ENCODE measurements around the gene ASCL4.

Gene ASCL4

DNA sequence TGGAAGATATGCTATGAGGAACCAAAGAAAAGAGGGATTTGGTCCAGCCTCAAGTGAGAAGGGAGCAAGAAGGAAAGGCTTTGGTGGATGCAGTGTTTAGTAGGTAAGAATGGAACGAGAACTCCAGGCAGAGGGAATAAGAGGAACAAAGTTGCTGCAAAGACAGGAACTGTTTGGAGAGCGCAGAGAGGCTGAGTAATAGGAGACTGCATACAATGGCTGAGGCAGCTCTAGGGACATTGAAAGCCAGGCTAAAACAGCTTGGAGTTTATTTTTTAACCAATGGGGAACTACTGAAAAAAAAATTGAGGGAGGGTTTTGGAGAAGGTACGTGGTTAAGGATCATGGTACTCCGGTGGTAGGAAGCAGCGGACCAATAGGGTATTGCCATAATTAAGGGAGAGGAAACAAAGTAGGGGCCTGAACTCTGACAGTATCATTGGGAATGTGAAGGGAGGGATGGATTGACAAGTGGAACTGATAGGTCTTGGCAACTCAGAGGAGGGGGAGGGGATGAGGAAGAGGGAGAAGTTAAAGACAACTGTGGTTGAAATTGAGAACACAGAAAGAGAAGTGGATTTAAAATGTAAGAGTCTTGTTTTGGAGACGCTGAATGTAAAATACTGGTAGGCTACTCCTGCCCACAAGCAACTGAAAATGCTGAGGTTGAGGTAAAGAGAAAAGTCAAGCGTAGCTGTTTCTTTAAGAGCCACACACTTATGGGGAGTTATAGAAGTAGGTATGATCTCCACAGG lies 4.8 kb downstream of the ASCL4 start:
- no peak for DNase-seq

GRCh38 chr12:107780298-107780697 lies 5.8 kb downstream of the ASCL4 start:
- DNase-seq = no peak

- DNase-seq = no peak
Observed at GRCh38 chr12:107782067-107782466, 7.6 kb downstream of the ASCL4 start.

- DNase-seq = no peak
Observed at GRCh38 chr12:107783406-107784376, 9.2 kb downstream of the ASCL4 start.

DNA sequence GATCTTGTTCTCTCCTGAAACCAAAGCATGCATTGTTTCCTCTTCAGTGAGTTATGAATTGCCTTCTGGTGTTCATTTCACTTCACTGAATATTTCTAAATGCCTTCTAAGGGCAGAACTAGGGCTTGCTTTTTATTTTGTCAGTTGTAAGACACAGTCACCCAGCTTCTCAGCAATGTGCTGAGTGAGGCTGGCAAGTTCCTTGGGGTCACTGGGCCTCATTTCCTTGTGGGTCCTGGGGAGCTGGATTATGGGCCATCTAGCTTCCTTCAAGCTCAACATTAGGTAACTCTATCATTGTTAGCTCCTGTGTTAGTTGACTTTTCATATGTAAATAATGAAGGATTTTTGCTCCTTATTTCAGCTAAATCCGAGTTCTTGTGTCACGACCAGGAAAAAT lies 13.8 kb downstream of the ASCL4 start:
- DNase-seq = no peak

- no peak for DNase-seq
Observed at GRCh38 chr12:107788690-107789458, 14.4 kb downstream of the ASCL4 start.

DNA sequence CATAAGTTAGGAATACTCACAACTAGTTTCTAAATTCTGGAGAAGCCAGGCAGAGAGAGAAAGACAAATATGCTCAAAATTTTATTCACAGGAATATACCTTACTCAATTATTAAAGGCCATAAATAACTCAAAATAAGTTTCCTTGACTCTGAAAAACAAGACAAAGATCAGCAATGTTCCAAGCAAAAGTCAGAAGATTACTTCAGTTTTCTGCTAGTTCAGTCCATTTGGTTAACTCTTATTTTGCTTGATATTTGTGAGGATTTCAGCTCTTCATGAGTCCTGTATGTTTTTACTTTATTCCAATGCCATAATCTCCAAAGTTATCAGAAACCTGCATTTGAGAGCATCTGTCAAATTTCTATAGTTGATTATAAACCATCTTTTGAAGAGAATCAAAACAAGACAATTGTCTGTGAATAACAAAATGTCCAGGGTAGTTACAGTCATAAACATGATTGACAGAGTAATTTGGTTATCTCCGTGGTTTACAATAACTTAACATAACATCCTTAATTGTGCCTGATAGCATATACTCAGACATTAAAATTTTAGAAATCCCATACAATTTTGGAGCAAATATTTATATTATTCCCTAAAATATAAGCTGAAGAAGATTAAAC lies 17.1 kb downstream of the ASCL4 start:
- no peak for DNase-seq

DNA sequence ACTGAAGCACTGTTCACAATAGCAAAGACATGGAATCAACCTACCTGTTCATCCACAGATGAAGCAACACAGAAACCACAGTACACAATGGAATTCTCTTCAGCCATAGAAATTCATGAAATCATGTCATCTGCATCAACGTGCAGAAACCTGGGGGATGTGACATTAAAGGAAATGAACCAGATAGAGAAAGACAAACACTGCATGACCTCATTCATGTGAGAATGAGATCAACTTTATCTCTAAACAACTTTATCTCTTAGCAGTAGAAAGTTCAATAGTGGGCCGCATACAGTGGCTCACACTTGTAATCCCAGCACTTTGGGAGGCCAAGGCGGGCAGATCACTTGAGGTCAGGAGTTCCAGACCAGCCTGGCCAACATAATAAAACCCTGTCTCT lies 19.9 kb downstream of the ASCL4 start:
- DNase-seq = no peak

- DNase-seq = no peak
Observed at GRCh38 chr12:107798580-107798979, 24.1 kb downstream of the ASCL4 start.

GRCh38 chr12:107801150-107801549 lies 26.6 kb downstream of the ASCL4 start:
- DNase-seq = no peak

DNA sequence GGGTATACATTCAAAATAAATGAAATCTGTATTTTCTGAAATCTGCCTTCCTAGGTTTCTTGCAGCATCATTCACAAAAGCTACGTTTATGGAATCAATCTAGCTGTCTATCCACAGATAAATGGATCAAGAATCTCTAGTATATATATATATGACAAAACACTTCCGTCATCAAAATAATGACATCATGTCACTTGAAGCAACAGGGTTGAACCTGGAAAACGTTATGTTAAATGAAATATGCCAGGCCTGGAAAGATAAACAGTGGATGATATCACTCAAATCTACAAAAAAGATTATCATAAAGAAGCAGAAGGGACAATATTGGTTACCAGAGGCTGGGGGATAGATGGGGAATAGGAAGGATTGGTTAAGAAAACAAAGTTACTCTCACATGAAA lies 28.6 kb downstream of the ASCL4 start:
- DNase-seq = no peak

DNA sequence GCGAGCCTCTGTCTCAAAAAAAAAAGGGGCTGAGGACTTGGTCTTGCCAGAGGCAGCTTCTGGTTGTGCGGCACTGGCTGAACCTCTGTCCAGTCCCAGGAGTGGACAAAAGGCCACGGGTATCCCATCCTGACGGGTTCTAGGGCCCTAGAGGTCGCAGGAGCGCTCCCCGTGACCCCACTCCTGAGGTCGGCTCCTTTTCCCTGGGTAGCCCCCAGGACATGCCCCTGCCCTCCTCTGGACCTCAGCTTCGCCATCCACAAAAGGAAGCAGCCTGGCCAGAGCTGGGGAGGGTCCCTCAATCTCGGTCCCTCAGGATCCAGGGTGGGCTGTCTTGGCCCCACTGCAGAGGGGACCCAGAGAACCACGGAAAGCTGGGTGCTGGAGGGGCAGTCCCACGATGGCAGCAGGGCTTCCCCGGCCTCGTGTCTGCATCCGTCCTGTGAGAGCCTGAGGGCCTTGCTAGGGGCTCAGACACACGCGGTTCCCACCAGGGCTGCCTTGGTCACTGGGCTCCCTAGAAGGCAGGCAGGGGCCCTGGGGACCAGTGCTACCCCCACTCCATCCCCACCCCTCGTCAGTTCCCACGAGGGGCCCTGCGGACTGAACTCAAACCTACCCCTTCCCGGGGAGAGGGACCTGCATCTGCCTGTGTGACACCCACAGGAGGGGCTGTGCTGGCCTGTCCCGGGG lies 31.1 kb downstream of the ASCL4 start:
- no peak for DNase-seq

DNA sequence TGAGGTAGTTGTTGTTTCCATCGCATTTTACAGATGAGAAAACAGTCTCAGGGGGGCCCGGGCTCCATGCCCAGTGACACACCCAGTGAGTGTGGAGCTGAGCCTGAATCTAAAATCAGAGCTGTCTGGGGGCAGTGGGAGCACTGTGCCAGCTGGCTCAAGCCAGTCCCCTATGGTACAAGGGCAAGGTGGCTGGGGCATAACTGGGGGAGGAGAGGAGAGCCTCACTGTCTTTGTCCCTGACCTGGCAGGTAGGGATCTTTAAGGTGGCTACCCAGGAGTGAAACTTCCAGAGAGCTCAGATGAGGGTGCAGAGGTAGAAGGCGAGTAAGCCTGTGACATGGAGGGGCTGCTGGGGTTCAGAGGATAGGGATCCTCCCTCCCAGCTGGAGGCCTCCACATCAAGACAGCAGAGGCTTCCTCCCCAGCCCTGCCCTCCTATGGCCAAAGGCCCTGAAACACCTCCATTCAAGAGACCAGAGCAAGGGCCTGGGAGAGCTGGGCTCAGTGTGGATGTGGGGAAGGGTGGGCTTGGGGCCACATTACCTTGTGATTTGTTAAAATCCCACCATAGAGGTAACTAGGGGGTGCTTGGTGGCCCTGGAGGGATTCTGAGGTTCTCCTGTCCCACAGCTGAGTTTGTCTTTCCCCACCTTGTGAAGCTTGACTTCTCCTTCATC lies 33.1 kb downstream of the ASCL4 start:
- DNase-seq = no peak

GRCh38 chr12:107817250-107817649 lies 42.7 kb downstream of the ASCL4 start:
- no peak for DNase-seq

DNA sequence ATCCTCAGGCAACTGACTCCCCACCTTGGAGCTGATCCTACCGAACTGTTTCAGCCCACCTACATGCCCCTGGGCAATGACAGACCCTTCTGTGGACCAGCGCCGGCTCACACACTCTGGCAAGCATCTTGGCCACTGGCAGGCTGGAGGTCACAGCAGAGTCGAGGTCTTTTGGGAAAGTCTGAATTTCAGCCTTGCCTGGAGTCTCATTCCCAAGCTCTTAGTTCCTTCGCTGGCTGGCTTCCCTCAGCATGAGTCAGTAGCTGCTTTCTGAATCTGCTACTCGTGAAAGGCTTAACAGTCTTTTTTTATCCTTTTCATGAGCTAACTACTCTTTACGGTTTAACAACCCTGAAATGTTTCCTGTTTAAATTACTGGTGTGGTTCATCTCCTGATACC lies 44.5 kb downstream of the ASCL4 start:
- no peak for DNase-seq

- no peak for DNase-seq
Observed at GRCh38 chr12:107822356-107822755, 47.9 kb downstream of the ASCL4 start.

Data from right forelimb (tissue), 1 donor.